Prostate gland (tissue), 2 donors: ENCODE results near the gene PAXIP1.

Experiments
- CTCF ChIP-seq, 4 experiments: fragments of 200-600 bp in 2 of 4; fragments of 450-650 bp in 2 of 4; sonication (generic) in 2 of 4; IDR thresholded peaks; 1 replicate in 3 of 4; 2 replicates in 1 of 4; pipeline ENCODE4 v1.5.1; 2016 to 2019; ENCODE audit warnings: antibody characterized with exemption in 4 of 4, mild to moderate bottlenecking in 2 of 4, moderate library complexity in 2 of 4
- POLR2A ChIP-seq: fragments of 450-650 bp; IDR thresholded peaks from one replicate; pipeline ENCODE4 v1.6.1; 2016; ENCODE audit warnings: antibody characterized with exemption, mild to moderate bottlenecking
- POLR2AphosphoS5 ChIP-seq: sonication (generic); formaldehyde crosslinking; IDR thresholded peaks from one replicate; pipeline ENCODE4 v1.6.1; 2017; ENCODE audit warnings: antibody characterized with exemption

GRCh38 chr7:155051355-155051754 is 48.4 kb upstream of the PAXIP1 start:
- TF ChIP-seq POLR2AphosphoS5 (no peak), CTCF (IDR thresholded peaks at IDR 0.05) (no peak), POLR2A (no peak)
